Caki2 (cell line): ENCODE results near the gene CDON. TPM values are rescaled to one million over a fixed set of nuclear protein-coding genes. Genes with fewer than 3 reads are reported as not detected.
"Not testable (repeated sequence)": the region's sequence is repeated elsewhere in the genome, so short reads cannot be mapped to it uniquely, and the experiment has no call there.

ENCODE experiments used
- DNase-seq: peaks from one replicate; pipeline ENCODE4 v3.0.0-alpha.2; 2015; ENCODE audit warnings: low read depth
- in situ Hi-C: cut with HindIII; loops from 2 replicates; pipeline ENCODE4 v1.10.0; 2016; ENCODE audit warnings: low sequenced_read_pairs, low pct_unique_long_range_greater_than_20kb, mixed read lengths
- total RNA-seq: library from RNA; depleted of rRNA; stranded (reverse); fragments of >200 nt; shearing (Covaris generic); gene quantifications from 2 replicates; pipeline ENCODE4 v1.2.3, GENCODE V29; 2014; ENCODE audit warnings: low replicate concordance

The CDON gene
- total RNA-seq, 1 experiment from 2014 or later, result 2.2 TPM

- no peak for DNase-seq
- in situ Hi-C loops, result no loop called here
Observed at GRCh38 chr11:126058105-126058874, 4.4 kb downstream of the CDON start.

GRCh38 chr11:126054882-126055281 is 7.8 kb downstream of the CDON start:
- in situ Hi-C loops, result no loop called here
- DNase-seq, result no peak

- in situ Hi-C loops, result no loop called here
- no peak for DNase-seq
Observed at GRCh38 chr11:126054408-126054807, 8.3 kb downstream of the CDON start.

GRCh38 chr11:126053415-126054286 is 9.0 kb downstream of the CDON start:
- in situ Hi-C loops, result no loop called here
- no peak for DNase-seq

GRCh38 chr11:126051117-126051516 is 11.5 kb downstream of the CDON start:
- DNase-seq, result no peak
- in situ Hi-C loops, result no loop called here

- in situ Hi-C loops, result no loop called here
Observed at GRCh38 chr11:126049159-126049558, 13.5 kb downstream of the CDON start.

GRCh38 chr11:126048197-126048596 is 14.5 kb downstream of the CDON start:
- in situ Hi-C loops, result no loop called here
- no peak for DNase-seq

More at GRCh38 chr11:126049159-126049558, 13.5 kb downstream of the CDON start:
- DNase-seq, result no peak

- in situ Hi-C loops, result no loop called here
- no peak for DNase-seq
Observed at GRCh38 chr11:126046570-126047195, 16.0 kb downstream of the CDON start.

- in situ Hi-C loops, result no loop called here
- DNase-seq, result no peak
Observed at GRCh38 chr11:126039485-126040271, 23.0 kb downstream of the CDON start.

- in situ Hi-C loops, result no loop called here
- no peak for DNase-seq
Observed at GRCh38 chr11:126035718-126036117, 26.9 kb downstream of the CDON start.

- DNase-seq, result no peak
- in situ Hi-C loops, result no loop called here
Observed at GRCh38 chr11:126034933-126035425, 27.7 kb downstream of the CDON start.

GRCh38 chr11:126034039-126034932 is 28.4 kb downstream of the CDON start:
- DNase-seq, result no peak
- in situ Hi-C loops, result no loop called here

GRCh38 chr11:126032375-126032774 is 30.3 kb downstream of the CDON start:
- no peak for DNase-seq
- in situ Hi-C loops, result no loop called here

GRCh38 chr11:126029805-126030204 is 32.9 kb downstream of the CDON start:
- in situ Hi-C loops, result no loop called here
- no peak for DNase-seq

- in situ Hi-C loops, result no loop called here
- no peak for DNase-seq
Observed at GRCh38 chr11:126029237-126029636, 33.4 kb downstream of the CDON start.

GRCh38 chr11:126028534-126028933 is 34.1 kb downstream of the CDON start:
- DNase-seq, in situ Hi-C loops: not testable (repeated sequence)

- in situ Hi-C loops, result no loop called here
- no peak for DNase-seq
Observed at GRCh38 chr11:126026579-126026978, 36.1 kb downstream of the CDON start.
